OCI-LY3 (cell line): ENCODE results near the gene ARHGEF39.

Source experiments
- H2AFZ ChIP-seq: fragments of 200-600, 300-600 bp; shearing (Covaris generic); 2 replicates; pipeline ENCODE4 v1.6.0; 2014; ENCODE audit warnings: antibody characterized with exemption, low read depth, low read length
- H3K27ac ChIP-seq: fragments of 200-600, 300-600 bp; sonication (generic); 2 replicates; pipeline ENCODE4 v1.5.1; 2014; ENCODE audit warnings: mild to moderate bottlenecking, low read length, moderate library complexity, mixed read lengths
- H3K27me3 ChIP-seq: fragments of 200-600, 300-600 bp; sonication (generic); 2 replicates; pipeline ENCODE4 v1.6.1; 2014; ENCODE audit warnings: low read depth, low read length, mixed read lengths
- H3K36me3 ChIP-seq: fragments of 200-600, 300-600 bp; sonication (generic); replicated peaks from 2 replicates; pipeline ENCODE3; 2014; ENCODE audit warnings: low read depth, low read length, mixed read lengths
- H3K4me1 ChIP-seq: fragments of 300-600, 200-600 bp; sonication (generic); 2 replicates; pipeline ENCODE4 v1.6.1; 2014; ENCODE audit warnings: low read length, mixed read lengths
- H3K4me2 ChIP-seq: fragments of 200-600, 300-600 bp; sonication (generic); 2 replicates; pipeline ENCODE4 v1.6.1; 2014; ENCODE audit warnings: low read length, mixed read lengths
- H3K4me3 ChIP-seq: fragments of 300-600, 200-600 bp; sonication (generic); 2 replicates; pipeline ENCODE4 v1.5.1; 2014; ENCODE audit warnings: antibody characterized with exemption, mild to moderate bottlenecking, low read length, moderate library complexity
- H3K79me2 ChIP-seq: fragments of 300-600, 200-600 bp; shearing (Covaris generic); 2 replicates; pipeline ENCODE4 v1.6.1; 2014; ENCODE audit warnings: mild to moderate bottlenecking, low read length, mixed read lengths
- H3K9ac ChIP-seq: fragments of 300-600, 200-600 bp; shearing (Covaris generic); 2 replicates; pipeline ENCODE4 v1.6.0; 2014; ENCODE audit warnings: mild to moderate bottlenecking, low read length, moderate library complexity
- H3K9me3 ChIP-seq: fragments of 200-600, 300-600 bp; shearing (Covaris generic); 2 replicates; pipeline ENCODE4 v1.6.1; 2014; ENCODE audit warnings: low read length, mixed read lengths; ENCODE audit not compliant: insufficient read depth
- H4K20me1 ChIP-seq: fragments of 200-600, 300-600 bp; sonication (generic); 2 replicates; pipeline ENCODE4 v1.6.1; 2016; ENCODE audit warnings: low read length, mixed read lengths; ENCODE audit not compliant: insufficient read depth
- EZH2phosphoT487 ChIP-seq: fragments of 200-600 bp; shearing (Covaris generic); IDR thresholded peaks from 2 replicates; pipeline ENCODE4 v1.6.1; 2018; ENCODE audit warnings: antibody characterized with exemption, mixed run types, low read depth
- TF ChIP-seq, protein P1 (sequence below): fragments of 200-600, 300-600 bp; sonication (generic); IDR thresholded peaks from 2 replicates; pipeline ENCODE4 v1.5.1; 2014; ENCODE audit warnings: antibody characterized with exemption, low read length, low read depth

The ARHGEF39 gene

DNA sequence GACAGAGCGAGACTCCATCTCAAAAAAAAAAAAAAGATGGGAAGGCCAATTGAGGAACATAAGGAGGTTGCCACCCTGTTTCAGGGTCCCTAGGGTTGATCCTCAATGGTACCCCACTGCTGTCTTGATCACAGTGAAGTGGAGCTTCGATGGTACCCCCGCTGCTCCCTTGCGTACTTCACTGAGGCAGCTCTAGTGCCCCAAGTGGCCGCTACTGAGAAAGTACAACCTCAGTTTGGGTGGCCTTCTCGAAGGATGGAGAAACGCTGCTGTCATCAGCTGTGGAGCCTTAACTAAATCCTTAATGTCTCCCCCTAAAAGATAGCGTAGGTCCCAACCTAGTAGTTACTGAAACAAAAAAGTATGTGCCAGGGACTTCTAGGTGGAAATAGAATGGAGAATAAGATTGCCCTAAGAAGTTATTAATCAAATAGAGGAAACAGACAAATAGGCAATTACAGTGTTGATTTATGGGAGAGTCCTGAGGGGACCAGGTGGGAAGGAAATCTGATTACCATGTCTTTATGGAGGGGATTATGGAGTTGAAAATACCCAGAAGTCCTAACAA is 53.7 kb downstream of the ARHGEF39 start:
- no peak overlapping the region for H3K4me3 ChIP-seq
- H3K4me2 ChIP-seq, result no peak overlapping the region

DNA sequence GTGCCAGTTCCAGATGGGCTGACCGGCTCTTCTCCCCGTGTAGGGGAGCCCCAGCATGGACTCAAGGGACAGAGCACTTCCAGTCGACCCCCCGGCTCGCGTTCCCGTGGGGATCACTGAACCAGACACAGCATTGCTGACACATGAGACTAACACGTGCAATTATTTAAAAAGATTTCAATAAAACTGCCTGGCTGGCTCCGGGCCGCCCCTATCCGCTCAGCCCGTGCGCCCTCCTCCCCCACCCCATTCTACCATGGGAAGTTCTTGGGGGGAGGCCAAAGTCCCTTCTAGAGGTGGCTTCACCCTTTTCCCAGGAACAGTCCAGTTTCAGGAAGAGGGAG is 55.2 kb downstream of the ARHGEF39 start:
- Histone ChIP-seq H3K27me3 (no peaks in the 10 kb centered on the region), H3K79me2 (peaks cover 5% of the 10 kb centered on the region; the same call in 1 of the 2 replicates), H3K9ac (no peak overlapping the region), H3K36me3 (peaks cover 15% of the 10 kb centered on the region), H3K4me3 (no peak overlapping the region), H3K9me3 (no peaks in the 10 kb centered on the region), H3K27ac (no peak overlapping the region), H4K20me1 (no peaks in the 10 kb centered on the region), H2AFZ (no peak overlapping the region), H3K4me2 (no peak overlapping the region), H3K4me1 (peaks cover 7% of the 10 kb centered on the region)
- TF ChIP-seq, protein P1, sequence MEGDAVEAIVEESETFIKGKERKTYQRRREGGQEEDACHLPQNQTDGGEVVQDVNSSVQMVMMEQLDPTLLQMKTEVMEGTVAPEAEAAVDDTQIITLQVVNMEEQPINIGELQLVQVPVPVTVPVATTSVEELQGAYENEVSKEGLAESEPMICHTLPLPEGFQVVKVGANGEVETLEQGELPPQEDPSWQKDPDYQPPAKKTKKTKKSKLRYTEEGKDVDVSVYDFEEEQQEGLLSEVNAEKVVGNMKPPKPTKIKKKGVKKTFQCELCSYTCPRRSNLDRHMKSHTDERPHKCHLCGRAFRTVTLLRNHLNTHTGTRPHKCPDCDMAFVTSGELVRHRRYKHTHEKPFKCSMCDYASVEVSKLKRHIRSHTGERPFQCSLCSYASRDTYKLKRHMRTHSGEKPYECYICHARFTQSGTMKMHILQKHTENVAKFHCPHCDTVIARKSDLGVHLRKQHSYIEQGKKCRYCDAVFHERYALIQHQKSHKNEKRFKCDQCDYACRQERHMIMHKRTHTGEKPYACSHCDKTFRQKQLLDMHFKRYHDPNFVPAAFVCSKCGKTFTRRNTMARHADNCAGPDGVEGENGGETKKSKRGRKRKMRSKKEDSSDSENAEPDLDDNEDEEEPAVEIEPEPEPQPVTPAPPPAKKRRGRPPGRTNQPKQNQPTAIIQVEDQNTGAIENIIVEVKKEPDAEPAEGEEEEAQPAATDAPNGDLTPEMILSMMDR, result no peak
- TF ChIP-seq EZH2phosphoT487, result no peak

More for the DNA sequence above, 53.7 kb downstream of the ARHGEF39 start:
- Histone ChIP-seq H3K36me3 (peaks cover 15% of the 10 kb centered on the region), H3K9ac (no peak overlapping the region), H3K9me3 (no peaks in the 10 kb centered on the region), H3K79me2 (no peaks in the 10 kb centered on the region), H4K20me1 (no peaks in the 10 kb centered on the region), H3K4me1 (peaks cover 8% of the 10 kb centered on the region), H2AFZ (no peak overlapping the region), H3K27me3 (no peaks in the 10 kb centered on the region), H3K27ac (no peak overlapping the region)
- no peak for TF ChIP-seq EZH2phosphoT487
- TF ChIP-seq, protein P1, result peak; percentile 54
